Measurements from ENCODE around the gene FRMD3. TPM values are rescaled to one million over a fixed set of nuclear protein-coding genes. Genes with fewer than 3 reads are reported as not detected.

Gene FRMD3
- polyA plus RNA-seq, 1 donor: 15.4 TPM

GRCh38 chr9:83280268-83280667 is 257.9 kb downstream of the FRMD3 start:
- DNase-seq: no peak

GRCh38 chr9:83274787-83275186 is 263.4 kb downstream of the FRMD3 start:
- no peak for DNase-seq

- DNase-seq: no peak
Observed at GRCh38 chr9:83271665-83272071, 266.5 kb downstream of the FRMD3 start.

- DNase-seq: no peak
Observed at GRCh38 chr9:83270116-83270515, 268.1 kb downstream of the FRMD3 start.

DNA sequence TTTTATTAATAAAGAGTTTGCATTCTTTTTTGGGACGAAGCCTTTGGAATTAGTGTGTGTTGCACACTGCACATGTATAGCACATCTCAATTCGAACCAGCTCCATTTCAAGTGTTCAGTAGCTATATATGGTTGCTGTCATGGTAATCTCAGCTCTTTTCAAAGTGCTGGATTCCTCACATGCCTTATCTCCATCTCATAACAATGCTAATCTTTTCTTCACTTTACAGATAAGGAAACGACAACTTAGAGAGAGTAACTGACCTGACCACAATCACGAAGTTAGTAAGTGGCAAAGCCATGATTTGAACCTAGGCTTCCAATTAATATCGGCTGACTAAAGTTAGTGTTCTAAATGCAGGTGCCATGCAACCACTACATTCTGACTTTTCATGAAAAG is 270.5 kb downstream of the FRMD3 start:
- DNase-seq: no peak

- no peak for DNase-seq
Observed at GRCh38 chr9:83266666-83267496, 271.3 kb downstream of the FRMD3 start.

- DNase-seq: no peak
Observed at GRCh38 chr9:83266331-83266665, 271.9 kb downstream of the FRMD3 start.

DNA sequence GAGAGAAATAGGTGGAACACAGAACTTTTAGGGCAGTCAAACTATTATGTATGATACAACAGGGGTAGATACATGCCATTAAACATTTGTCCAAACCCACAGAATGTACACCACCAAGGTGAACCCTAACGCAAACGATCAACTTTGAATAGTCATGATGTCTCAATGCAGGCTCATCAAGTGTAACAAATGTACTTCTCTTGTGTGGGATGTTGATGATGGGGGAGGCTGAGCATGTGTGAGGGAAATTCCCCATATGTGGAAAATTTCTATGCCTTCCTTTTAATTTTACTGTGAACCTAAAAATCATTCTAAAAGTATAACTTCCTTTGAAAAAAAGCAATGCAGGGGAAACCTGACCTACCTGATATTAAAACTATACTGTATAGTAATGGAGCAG is 273.9 kb downstream of the FRMD3 start:
- no peak for DNase-seq

DNA sequence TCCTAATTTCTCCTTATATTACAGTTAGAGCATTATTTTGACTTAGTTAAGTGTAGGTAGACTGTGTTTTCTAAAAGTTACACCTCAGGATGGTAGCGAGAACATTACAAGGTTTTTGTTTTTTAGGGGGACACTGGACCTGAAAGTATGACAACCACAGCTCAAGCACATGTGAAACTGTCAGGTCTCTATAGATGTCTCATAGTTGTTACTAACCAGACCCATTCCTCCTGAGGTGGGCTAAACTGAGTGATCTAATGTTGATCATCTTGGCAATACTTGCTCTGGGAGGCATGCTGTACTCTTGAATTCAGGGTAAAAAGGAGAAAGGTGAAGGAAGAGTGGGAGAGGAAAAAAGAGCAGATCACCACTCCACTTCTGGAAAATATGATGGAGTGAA is 278.6 kb downstream of the FRMD3 start:
- no peak for DNase-seq

- DNase-seq: no peak
Observed at GRCh38 chr9:83257937-83258891, 280.0 kb downstream of the FRMD3 start.

DNA sequence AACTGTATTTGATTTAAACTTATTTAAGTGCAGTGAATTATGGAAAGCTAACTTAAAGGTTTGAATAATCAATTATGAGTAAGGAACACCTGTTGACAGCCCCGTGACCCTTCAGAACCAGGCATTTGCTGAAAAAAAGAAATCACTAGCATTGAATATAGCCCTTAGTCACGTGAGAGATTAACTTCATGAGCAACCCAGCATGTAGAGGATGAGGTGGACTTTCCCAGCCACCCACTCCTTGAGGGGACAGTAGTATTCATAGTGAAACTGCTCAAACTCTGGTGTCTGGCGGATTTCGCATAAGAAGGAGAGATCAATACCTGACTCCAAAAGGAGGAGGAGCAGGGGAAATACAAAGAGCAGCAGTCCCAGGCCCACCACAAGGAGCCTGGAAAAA is 290.5 kb downstream of the FRMD3 start:
- DNase-seq: no peak

- DNase-seq: no peak
Observed at GRCh38 chr9:83245979-83246659, 292.1 kb downstream of the FRMD3 start.

DNA sequence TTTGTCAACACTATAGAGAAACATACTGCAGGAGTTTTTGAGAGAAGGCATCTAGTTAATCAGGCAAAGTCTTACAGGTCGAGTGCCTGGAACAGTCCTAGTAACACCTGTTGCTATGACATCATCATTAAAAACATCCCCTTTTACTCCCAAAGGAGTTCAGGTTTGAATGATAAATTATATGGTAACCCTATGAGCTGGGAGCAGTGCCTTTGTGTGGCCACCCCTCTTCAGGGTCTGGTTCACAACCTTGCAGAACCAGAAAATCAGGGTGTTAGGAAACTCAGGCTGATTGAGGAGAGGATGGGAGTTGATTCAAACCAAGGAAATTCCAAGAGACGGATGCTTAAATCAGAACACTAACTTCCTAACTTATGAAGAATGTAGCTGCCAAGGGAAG is 296.1 kb downstream of the FRMD3 start:
- no peak for DNase-seq

- no peak for DNase-seq
Observed at GRCh38 chr9:83240671-83241070, 297.5 kb downstream of the FRMD3 start.

GRCh38 chr9:83239747-83240146 is 298.5 kb downstream of the FRMD3 start:
- DNase-seq: peak; percentile 32

- peak; percentile 21 for DNase-seq
Observed at GRCh38 chr9:83238871-83239640, 299.1 kb downstream of the FRMD3 start.

- no peak for DNase-seq
Observed at GRCh38 chr9:83236029-83236696, 302.0 kb downstream of the FRMD3 start.

- DNase-seq: no peak
Observed at GRCh38 chr9:83235526-83235925, 302.7 kb downstream of the FRMD3 start.

DNA sequence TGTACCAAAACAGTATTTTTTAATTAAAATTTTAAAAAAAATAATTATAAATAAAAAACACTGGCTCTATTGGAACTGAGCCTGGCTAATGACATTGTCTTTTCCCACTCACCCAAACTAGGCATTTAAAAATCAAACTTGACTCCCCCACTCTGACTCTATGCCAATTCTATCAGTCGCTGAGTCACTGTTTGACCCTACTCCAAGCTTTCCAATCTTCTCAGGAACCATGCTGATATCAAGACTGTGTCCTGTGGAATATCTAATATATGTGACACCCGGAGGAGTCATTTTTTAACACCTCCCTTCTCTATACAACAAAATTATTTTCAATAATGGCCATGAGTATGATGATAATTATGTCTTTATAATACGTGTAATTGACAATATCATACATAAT is 303.7 kb downstream of the FRMD3 start:
- no peak for DNase-seq

DNA sequence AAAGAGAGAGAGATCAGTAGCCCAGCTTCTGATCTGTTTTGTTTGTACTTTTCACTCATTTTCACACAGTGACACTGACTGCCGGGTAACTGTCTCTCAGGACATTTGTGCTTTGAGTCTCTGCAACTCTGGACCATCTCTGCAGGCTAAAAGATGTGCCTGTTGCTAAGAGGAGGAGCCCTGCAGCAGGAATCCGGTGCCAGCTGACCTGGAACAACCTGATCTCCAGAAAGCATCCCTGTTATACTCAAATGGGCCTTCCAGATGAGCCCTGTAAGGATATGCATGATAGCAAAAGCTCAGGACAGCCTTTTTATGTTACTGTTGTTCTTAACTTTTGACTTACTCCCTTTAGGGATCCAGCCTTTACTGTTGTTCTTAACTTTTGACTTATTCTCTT is 304.6 kb downstream of the FRMD3 start:
- no peak for DNase-seq

GRCh38 chr9:83231039-83231438 is 307.2 kb downstream of the FRMD3 start:
- DNase-seq: no peak

- no peak for DNase-seq
Observed at GRCh38 chr9:83220730-83221129, 317.5 kb downstream of the FRMD3 start.
